HepG2 (cell line): ENCODE data around the gene TDRD10. TPM values are rescaled to one million over a fixed set of nuclear protein-coding genes. Genes with fewer than 3 reads are reported as not detected.
A peak's percentile ranks its signal among the peaks of the same experiment; 100 is the strongest.

Source experiments
- CEBPG ChIP-seq: IDR thresholded peaks from 2 replicates; pipeline ENCODE4 v1.6.1; 2016
- CENPX ChIP-seq: sonication (generic); formaldehyde crosslinking; IDR thresholded peaks from 2 replicates; pipeline ENCODE4 v1.9.0; 2021; ENCODE audit warnings: mild to moderate bottlenecking, missing genetic modification reagents, moderate library complexity
- DR1 ChIP-seq: sonication (generic); formaldehyde crosslinking; IDR thresholded peaks from 2 replicates; pipeline ENCODE4 v1.8.0; 2021; ENCODE audit warnings: mild to moderate bottlenecking, missing genetic modification reagents, inconsistent platforms
- EEA1 ChIP-seq: sonication (generic); formaldehyde crosslinking; IDR thresholded peaks from 2 replicates; pipeline ENCODE4 v1.5.1; 2020; ENCODE audit warnings: mild to moderate bottlenecking, missing genetic modification reagents, borderline replicate concordance
- EED ChIP-seq: sonication (generic); formaldehyde crosslinking; IDR thresholded peaks from 2 replicates; pipeline ENCODE4 v1.5.0; 2020; ENCODE audit warnings: mild to moderate bottlenecking, missing genetic modification reagents
- HDAC6 ChIP-seq: fragments of 200-600 bp; sonication (generic); IDR thresholded peaks from 2 replicates; pipeline ENCODE4 v1.7.0; 2017; ENCODE audit warnings: mild to moderate bottlenecking, antibody characterized with exemption, low read length, low read depth
- HNRNPLL ChIP-seq: fragments of 200-400 bp; formaldehyde crosslinking; IDR thresholded peaks from 2 replicates; pipeline ENCODE4 v1.6.1; 2017; ENCODE audit warnings: mild to moderate bottlenecking, low read depth, low read length; ENCODE audit not compliant: poor library complexity, severe bottlenecking
- MBD4 ChIP-seq: IDR thresholded peaks from 2 replicates; pipeline ENCODE4 v1.6.1; 2012; ENCODE audit warnings: low read length, inconsistent platforms, borderline replicate concordance
- MED8 ChIP-seq: sonication (generic); formaldehyde crosslinking; IDR thresholded peaks from 2 replicates; pipeline ENCODE4 v1.8.1; 2023; ENCODE audit warnings: mild to moderate bottlenecking, missing genetic modification reagents; ENCODE audit not compliant: insufficient replicate concordance
- MTA1 ChIP-seq: sonication (generic); formaldehyde crosslinking; IDR thresholded peaks from 2 replicates; pipeline ENCODE4 v1.4.0; 2020; ENCODE audit warnings: missing genetic modification reagents, mild to moderate bottlenecking, borderline replicate concordance
- NCOA5 ChIP-seq: sonication (generic); formaldehyde crosslinking; IDR thresholded peaks from 2 replicates; pipeline ENCODE4 v1.4.0; 2020; ENCODE audit warnings: missing genetic modification reagents
- NFYC ChIP-seq: IDR thresholded peaks from 2 replicates; pipeline ENCODE4 v1.6.1; 2016; ENCODE audit warnings: missing genetic modification reagents, missing compliant biosample characterization
- PHF21A ChIP-seq: sonication (generic); formaldehyde crosslinking; IDR thresholded peaks from 2 replicates; pipeline ENCODE4 v1.5.0; 2020; ENCODE audit warnings: mild to moderate bottlenecking, missing genetic modification reagents
- TBL1XR1 ChIP-seq: fragments of 150-350 bp; IDR thresholded peaks from 2 replicates; pipeline ENCODE4 v1.6.1; 2014; ENCODE audit warnings: borderline replicate concordance, low read length; ENCODE audit not compliant: partially characterized antibody
- ZBTB14 ChIP-seq: sonication (generic); formaldehyde crosslinking; IDR thresholded peaks from 2 replicates; pipeline ENCODE4 v1.4.0; 2020; ENCODE audit warnings: missing genetic modification reagents
- ZC3H4 ChIP-seq: sonication (generic); formaldehyde crosslinking; IDR thresholded peaks from 2 replicates; pipeline ENCODE4 v1.4.0; 2020; ENCODE audit warnings: missing genetic modification reagents, borderline replicate concordance
- ZNF383 ChIP-seq: sonication (generic); formaldehyde crosslinking; IDR thresholded peaks from 2 replicates; pipeline ENCODE4 v1.4.0; 2020; ENCODE audit warnings: missing genetic modification reagents, mild to moderate bottlenecking, borderline replicate concordance
- ZNF546 ChIP-seq: sonication (generic); formaldehyde crosslinking; conservative IDR thresholded peaks from 2 replicates; pipeline ENCODE4 v1.8.1; 2023; ENCODE audit warnings: mild to moderate bottlenecking, missing genetic modification reagents
- ZNF558 ChIP-seq: sonication (generic); formaldehyde crosslinking; IDR thresholded peaks from 2 replicates; pipeline ENCODE4 v1.9.0; 2022; ENCODE audit warnings: mild to moderate bottlenecking, missing genetic modification reagents, borderline replicate concordance
- ZNF570 ChIP-seq: sonication (generic); formaldehyde crosslinking; IDR thresholded peaks from 2 replicates; pipeline ENCODE4 v1.4.0; 2020; ENCODE audit warnings: mild to moderate bottlenecking, missing genetic modification reagents, borderline replicate concordance
- ZNF660 ChIP-seq: sonication (generic); formaldehyde crosslinking; IDR thresholded peaks from 2 replicates; pipeline ENCODE4 v1.5.1; 2020; ENCODE audit warnings: mild to moderate bottlenecking, low read depth, missing genetic modification reagents, borderline replicate concordance
- ZNF776 ChIP-seq: sonication (generic); formaldehyde crosslinking; IDR thresholded peaks from 2 replicates; pipeline ENCODE4 v1.4.0; 2020; ENCODE audit warnings: mild to moderate bottlenecking, missing genetic modification reagents
- polyA plus RNA-seq, 8 experiments: library from polyadenylated mRNA; depleted of rRNA in 3 of 8; stranded (reverse) in 7 of 8; unstranded in 1 of 8; fragments of >200 nt; fragmentation: Illumina TruSeq in 4 of 8; extraction: Trizol in 4 of 8; gene quantifications; 2 replicates each; pipeline versions ENCODE4 v1.2.1 to v1.2.3, GENCODE V29; 2011 to 2016; ENCODE audit warnings: low read depth in 4 of 8, missing spikeins in 1 of 8, mixed read lengths in 1 of 8; ENCODE audit not compliant: insufficient read depth in 1 of 8
- total RNA-seq, 5 experiments: library from RNA; depleted of rRNA; stranded (reverse); fragments of >200 nt; fragmentation: Illumina TruSeq; extraction: Trizol; gene quantifications; 2 replicates each; pipeline ENCODE4 v1.2.3, GENCODE V29; 2016; ENCODE audit warnings: low read depth in 1 of 5
- TF ChIP-seq, protein P1 (sequence below): fragments of 450-650 bp; IDR thresholded peaks from 2 replicates; pipeline ENCODE4 v1.6.1; 2017
- TF ChIP-seq, protein P2 (sequence below): sonication (generic); formaldehyde crosslinking; IDR thresholded peaks from 2 replicates; pipeline ENCODE4 v1.5.0; 2020; ENCODE audit warnings: mild to moderate bottlenecking, missing genetic modification reagents, borderline replicate concordance
- TF ChIP-seq, protein P3 (sequence below): sonication (generic); formaldehyde crosslinking; IDR thresholded peaks from 2 replicates; pipeline ENCODE4 v1.8.0; 2023; ENCODE audit warnings: mild to moderate bottlenecking, missing genetic modification reagents

The TDRD10 gene
- total and polyA plus RNA-seq, 2 of the 13 experiments (the other 11 are each of a cell fraction or from before 2014, with no cell fraction given), result not detected

- TF ChIP-seq EEA1 (CRISPR knock-in tag), result peak; percentile 77; the same call in 1 of the 2 replicates
- peak; percentile 51 for TF ChIP-seq CEBPG
- TF ChIP-seq MTA1, result peak; percentile 85
- TF ChIP-seq, protein P1, sequence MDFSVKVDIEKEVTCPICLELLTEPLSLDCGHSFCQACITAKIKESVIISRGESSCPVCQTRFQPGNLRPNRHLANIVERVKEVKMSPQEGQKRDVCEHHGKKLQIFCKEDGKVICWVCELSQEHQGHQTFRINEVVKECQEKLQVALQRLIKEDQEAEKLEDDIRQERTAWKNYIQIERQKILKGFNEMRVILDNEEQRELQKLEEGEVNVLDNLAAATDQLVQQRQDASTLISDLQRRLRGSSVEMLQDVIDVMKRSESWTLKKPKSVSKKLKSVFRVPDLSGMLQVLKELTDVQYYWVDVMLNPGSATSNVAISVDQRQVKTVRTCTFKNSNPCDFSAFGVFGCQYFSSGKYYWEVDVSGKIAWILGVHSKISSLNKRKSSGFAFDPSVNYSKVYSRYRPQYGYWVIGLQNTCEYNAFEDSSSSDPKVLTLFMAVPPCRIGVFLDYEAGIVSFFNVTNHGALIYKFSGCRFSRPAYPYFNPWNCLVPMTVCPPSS, result 0 out of 2 replicates have a peak, but pooled peaks have one; percentile 23
- TF ChIP-seq ZC3H4 (CRISPR knock-in tag), result peak; percentile 21; the same call in 1 of the 2 replicates
- TF ChIP-seq ZBTB14 (CRISPR knock-in tag), result peak; percentile 68
- TF ChIP-seq MBD4, result no peak
- no peak for TF ChIP-seq CENPX
- TF ChIP-seq MED8 (CRISPR knock-in tag), result peak; percentile 90
- TF ChIP-seq, protein P2, sequence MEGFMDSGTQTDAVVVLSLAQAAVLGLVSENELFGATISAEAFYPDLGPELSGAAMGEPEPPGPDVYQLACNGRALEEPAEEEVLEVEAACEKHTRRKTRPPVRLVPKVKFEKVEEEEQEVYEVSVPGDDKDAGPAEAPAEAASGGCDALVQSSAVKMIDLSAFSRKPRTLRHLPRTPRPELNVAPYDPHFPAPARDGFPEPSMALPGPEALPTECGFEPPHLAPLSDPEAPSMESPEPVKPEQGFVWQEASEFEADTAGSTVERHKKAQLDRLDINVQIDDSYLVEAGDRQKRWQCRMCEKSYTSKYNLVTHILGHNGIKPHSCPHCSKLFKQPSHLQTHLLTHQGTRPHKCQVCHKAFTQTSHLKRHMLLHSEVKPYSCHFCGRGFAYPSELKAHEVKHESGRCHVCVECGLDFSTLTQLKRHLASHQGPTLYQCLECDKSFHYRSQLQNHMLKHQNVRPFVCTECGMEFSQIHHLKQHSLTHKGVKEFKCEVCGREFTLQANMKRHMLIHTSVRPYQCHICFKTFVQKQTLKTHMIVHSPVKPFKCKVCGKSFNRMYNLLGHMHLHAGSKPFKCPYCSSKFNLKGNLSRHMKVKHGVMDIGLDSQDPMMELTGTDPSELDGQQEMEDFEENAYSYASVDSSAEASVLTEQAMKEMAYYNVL (CRISPR knock-in tag), result peak; percentile 90
- TF ChIP-seq EED (CRISPR knock-in tag), result peak; percentile 96
- TF ChIP-seq NFYC, result peak; percentile 61; the same call in 1 of the 2 replicates
- TF ChIP-seq ZNF558 (CRISPR knock-in tag), result peak; percentile 99; the same call in 1 of the 2 replicates
- peak; percentile 82 for TF ChIP-seq DR1
- TF ChIP-seq, protein P3, sequence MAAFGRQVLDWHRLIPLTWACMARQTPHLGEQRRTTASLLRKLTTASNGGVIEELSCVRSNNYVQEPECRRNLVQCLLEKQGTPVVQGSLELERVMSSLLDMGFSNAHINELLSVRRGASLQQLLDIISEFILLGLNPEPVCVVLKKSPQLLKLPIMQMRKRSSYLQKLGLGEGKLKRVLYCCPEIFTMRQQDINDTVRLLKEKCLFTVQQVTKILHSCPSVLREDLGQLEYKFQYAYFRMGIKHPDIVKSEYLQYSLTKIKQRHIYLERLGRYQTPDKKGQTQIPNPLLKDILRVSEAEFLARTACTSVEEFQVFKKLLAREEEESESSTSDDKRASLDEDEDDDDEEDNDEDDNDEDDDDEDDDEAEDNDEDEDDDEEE (CRISPR knock-in tag), result peak; percentile 100
- TF ChIP-seq HDAC6, result no peak
- peak; percentile 90; the same call in 1 of the 2 replicates for TF ChIP-seq ZNF660 (CRISPR knock-in tag)
- TF ChIP-seq HNRNPLL, result peak; percentile 89
- TF ChIP-seq ZNF776 (CRISPR knock-in tag), result peak; percentile 98
- no peak for TF ChIP-seq NCOA5 (CRISPR knock-in tag)
- peak; percentile 97 for TF ChIP-seq ZNF546 (CRISPR knock-in tag)
- TF ChIP-seq ZNF383 (CRISPR knock-in tag), result no peak
- TF ChIP-seq PHF21A (CRISPR knock-in tag), result 0 out of 2 replicates have a peak, but pooled peaks have one; percentile 63
- TF ChIP-seq ZNF570 (CRISPR knock-in tag), result peak; percentile 96
- peak; percentile 68 for TF ChIP-seq TBL1XR1
Measured at GRCh38 chr1:154558720-154559465, 56.9 kb downstream of the TDRD10 start (continued).
